Aorta (tissue), 5 donors: Measurements from ENCODE around the gene HOXC10. TPM values are rescaled to one million over a fixed set of nuclear protein-coding genes. Genes with fewer than 3 reads are reported as not detected.

ENCODE experiments used
- ATAC-seq: fragments of 200-7000 bp; cut with Tn5 transposase; one replicate; pipeline ENCODE4 v1.9.1; 2022; ENCODE audit warnings: moderate library complexity; ENCODE audit not compliant: low FRiP score
- DNase-seq, 2 donors: peaks; one replicate each; pipeline ENCODE4 v3.0.0-alpha.2; 2020
- H3K27ac ChIP-seq, 2 donors: one replicate each; pipeline ENCODE4 v1.5.1; 2013; ENCODE audit warnings: low read length in 2 of 2, mild to moderate bottlenecking in 2 of 2, moderate library complexity in 2 of 2, control low read depth in 1 of 2, inconsistent platforms in 1 of 2, low read depth in 1 of 2
- H3K27me3 ChIP-seq, 2 donors: one replicate each; pipeline ENCODE4 v1.6.1; 2013; ENCODE audit warnings: control low read depth in 1 of 2, low read length in 1 of 2, mild to moderate bottlenecking in 1 of 2, moderate library complexity in 1 of 2; ENCODE audit not compliant: insufficient read depth in 2 of 2, control insufficient read depth in 1 of 2
- H3K36me3 ChIP-seq, 2 donors: one replicate each; pipeline ENCODE4 v1.6.1; 2013; ENCODE audit warnings: control low read depth in 1 of 2, low read length in 1 of 2, mild to moderate bottlenecking in 1 of 2; ENCODE audit not compliant: insufficient read depth in 2 of 2, control insufficient read depth in 1 of 2
- H3K4me1 ChIP-seq, 2 donors: one replicate each; pipeline ENCODE4 v1.6.1; 2013; ENCODE audit warnings: low read length in 2 of 2, control low read depth in 1 of 2, mild to moderate bottlenecking in 1 of 2, moderate library complexity in 1 of 2; ENCODE audit not compliant: insufficient read depth in 2 of 2, control insufficient read depth in 1 of 2
- H3K4me3 ChIP-seq, 2 donors: one replicate each; pipeline ENCODE4 v1.5.1; 2013; ENCODE audit warnings: low read length in 2 of 2, control low read depth in 1 of 2, mild to moderate bottlenecking in 1 of 2
- H3K9me3 ChIP-seq: one replicate; pipeline ENCODE4 v1.6.1; 2013; ENCODE audit warnings: mild to moderate bottlenecking, low read length; ENCODE audit not compliant: control insufficient read depth
- WGBS, 2 donors: extraction: QIAGEN DNeasy Blood & Tissue Kit; methylation state at CpG; one replicate each; pipeline ENCODE4 v1.1.7; 2013; 5-methylcytosine and 5-hydroxymethylcytosine counted together
- intact Hi-C, 2 donors: fragments of 100-400 bp; cut with DNase I; formaldehyde crosslinking; loops; one replicate each; pipeline versions ENCODE4 v1.14.2 to v1.15.0; 2022
- polyA plus RNA-seq, 2 donors: library from polyadenylated mRNA; stranded (reverse); fragments of 200-250 nt; gene quantifications; one replicate each; pipeline ENCODE4 v1.2.3, GENCODE V29; 2013
- total RNA-seq, 2 donors: library from RNA; stranded (reverse); fragmentation: NEBNext Ultra II Directional; extraction: Animal tissue kit (Norgen Biotek cat#: 25700); gene quantifications; one replicate each; pipeline ENCODE4 v1.2.1, GENCODE V29; 2021
- donor health status: healthy with polysubstance abuse.
- donor health status: Bipolar disorder and iron deficiency.
- donor health status: DM: no; HTN: no; CAD: no.
- donor health status: DM: no; HTN: no; CAD: no.
- donor health status: DM: yes; HTN: yes; CAD: no.

HOXC10 gene
- total and polyA plus RNA-seq, 4 donors: 1.6 to 32.0 (median 3.6) TPM; not detected in 1

DNA sequence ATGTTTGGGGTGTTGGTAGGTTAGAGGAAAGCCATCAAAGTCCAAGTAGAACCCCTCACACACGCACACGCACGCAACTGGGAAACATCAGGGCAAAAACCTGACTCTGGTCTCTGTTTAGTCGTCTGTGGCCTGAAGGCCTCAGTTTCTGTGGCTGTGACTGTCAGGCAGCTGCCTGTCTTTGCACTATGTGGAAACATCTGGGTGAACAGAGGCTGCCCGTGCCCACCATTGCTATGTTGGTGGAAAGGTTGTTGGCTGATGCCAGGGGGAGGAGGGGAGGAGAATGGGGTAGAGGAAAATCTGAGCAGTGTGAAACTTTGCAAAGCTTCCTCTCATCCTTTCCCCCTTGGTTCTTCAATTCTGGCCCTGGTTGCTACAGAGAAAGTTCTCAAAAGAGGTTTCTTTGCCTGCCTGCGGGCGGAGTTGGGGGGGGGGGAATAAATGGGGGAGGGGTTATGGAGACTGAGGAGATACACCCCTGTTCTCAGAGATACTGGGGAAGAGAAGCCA is 7.5 kb downstream of the HOXC10 start:
- Histone ChIP-seq H3K27me3 (peaks cover 0 to 6% of the 10 kb centered on the region in 2 donors), H3K4me3 (no peak overlapping the region), H3K9me3 (no peaks in the 10 kb centered on the region), H3K27ac (no peak overlapping the region), H3K4me1 (no peaks in the 10 kb centered on the region), H3K36me3 (no peaks in the 10 kb centered on the region)
- WGBS, 2 donors: 73 to 75% methylated on average over 7 of the region's 7 CpGs
- DNase-seq: no peak
- no peak for ATAC-seq
- intact Hi-C loops: no loop called here

DNA sequence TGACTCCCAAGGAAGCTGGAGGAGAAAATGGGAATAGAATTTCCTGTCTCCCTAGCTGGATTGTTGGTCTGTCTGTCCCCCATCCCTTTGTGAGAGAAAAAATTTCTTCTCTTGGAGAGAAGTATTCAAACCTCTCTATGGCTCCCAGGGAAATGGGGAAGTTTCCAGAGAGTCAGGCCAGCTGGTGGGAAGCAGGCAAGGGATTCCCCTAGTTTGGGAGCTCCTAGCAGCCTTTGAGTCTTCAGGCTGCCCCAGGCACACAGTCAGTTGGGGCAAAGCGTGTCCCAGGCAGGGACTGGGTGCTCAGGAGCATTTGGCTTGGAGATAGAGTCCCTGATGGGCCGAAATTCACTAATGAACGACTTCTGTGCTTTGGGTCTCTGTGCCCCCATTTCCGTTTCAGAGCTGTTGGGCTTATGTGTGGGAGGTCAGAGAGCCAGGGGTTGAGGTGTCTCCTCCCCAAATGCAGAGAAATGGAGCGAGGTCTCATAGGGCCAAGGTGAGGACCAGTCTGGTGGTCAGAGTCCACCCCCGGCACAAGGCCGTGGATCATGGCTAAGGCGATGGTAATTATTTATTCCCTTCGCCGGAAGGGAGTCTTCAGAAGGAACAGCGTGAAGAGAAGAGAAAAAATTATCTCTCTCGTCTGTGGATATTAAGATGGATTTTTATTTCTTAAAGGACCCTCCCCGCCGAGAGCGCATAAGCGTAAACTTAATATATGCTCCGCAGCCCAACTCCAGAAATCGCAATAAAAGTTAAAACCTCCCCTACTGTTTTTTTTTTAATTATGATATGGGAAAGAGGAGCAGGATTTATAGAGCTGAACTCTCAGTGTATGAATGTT is 8.4 kb downstream of the HOXC10 start:
- ATAC-seq: no peak
- peaks cover 0 to 6% of the 10 kb centered on the region in 2 donors for H3K27me3 ChIP-seq
- DNase-seq: no peak
- no peaks in the 10 kb centered on the region for H3K36me3 ChIP-seq
- H3K27ac ChIP-seq: no peak overlapping the region
- intact Hi-C loops: no loop called here
- H3K4me3 ChIP-seq: no peak overlapping the region
- no peaks in the 10 kb centered on the region for H3K9me3 ChIP-seq
- 55 to 58% methylated on average over 18 of the region's 18 CpGs for WGBS, 2 donors
- no peaks in the 10 kb centered on the region for H3K4me1 ChIP-seq

DNA sequence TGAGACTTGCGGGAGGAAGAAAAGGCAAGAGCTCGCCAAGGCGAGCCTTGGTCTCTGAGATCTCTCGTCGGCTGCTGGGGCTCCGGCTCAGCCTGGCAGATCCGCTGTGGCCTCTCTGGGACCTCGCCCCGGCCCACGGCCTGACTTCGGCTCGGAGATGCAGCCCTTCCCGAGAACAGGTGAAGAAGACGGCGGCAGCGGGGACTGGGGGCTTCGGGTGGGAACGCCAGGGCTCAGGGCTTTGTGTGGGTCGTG is 9.0 kb downstream of the HOXC10 start:
- DNase-seq (no peak), ATAC-seq (no peak)
- H3K27ac ChIP-seq: no peak overlapping the region

DNA sequence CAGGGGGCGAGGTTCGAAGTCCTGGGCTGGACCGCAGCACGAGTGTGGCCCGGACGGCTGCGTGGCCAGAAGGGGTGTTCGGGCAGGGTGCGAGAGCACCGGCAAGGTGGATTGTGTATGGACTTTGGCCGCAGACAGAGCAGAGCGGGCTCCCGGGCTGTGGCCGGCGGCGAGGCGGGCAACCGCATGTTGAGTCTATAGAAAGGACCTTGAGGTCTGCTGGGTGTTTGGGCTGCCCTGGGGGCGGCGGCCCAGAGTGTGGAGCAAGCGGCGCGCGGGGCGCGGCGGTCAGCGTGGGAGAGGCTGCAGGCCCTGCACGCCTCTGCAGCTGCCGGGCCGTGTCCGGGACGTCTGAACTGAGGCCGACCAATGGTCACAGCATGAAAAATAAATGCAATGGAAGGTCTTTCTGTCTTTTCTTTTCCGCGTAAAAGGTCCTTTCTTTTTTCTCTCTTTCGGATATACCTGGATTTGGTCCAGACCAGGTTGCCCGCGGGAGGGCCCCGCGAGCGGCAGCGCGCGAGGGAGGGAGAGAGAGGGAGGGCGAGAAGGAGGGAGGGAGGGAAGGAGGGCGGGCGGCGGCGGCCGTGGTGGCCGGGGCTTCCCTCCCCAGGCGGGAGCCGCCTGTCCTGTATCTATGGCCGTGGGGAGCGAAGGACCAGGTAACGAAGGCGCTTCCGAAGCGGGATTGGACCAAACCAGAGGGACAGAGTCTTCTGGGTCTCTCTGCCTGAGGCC is 9.5 kb downstream of the HOXC10 start:
- peaks cover 0 to 6% of the 10 kb centered on the region in 2 donors for H3K27me3 ChIP-seq
- H3K4me1 ChIP-seq: no peaks in the 10 kb centered on the region
- intact Hi-C loops: no loop called here
- H3K9me3 ChIP-seq: no peaks in the 10 kb centered on the region
- ATAC-seq (no peak), DNase-seq (no peak)
- no peak overlapping the region for H3K27ac ChIP-seq
- no peak overlapping the region for H3K4me3 ChIP-seq
- H3K36me3 ChIP-seq: no peaks in the 10 kb centered on the region
- WGBS, 2 donors: 9% methylated on average over 51 to 60 of the region's 60 CpGs

More for the DNA sequence above, 9.0 kb downstream of the HOXC10 start:
- H3K36me3 ChIP-seq: no peaks in the 10 kb centered on the region
- no peaks in the 10 kb centered on the region for H3K9me3 ChIP-seq
- H3K4me1 ChIP-seq: no peaks in the 10 kb centered on the region
- H3K4me3 ChIP-seq: no peak overlapping the region
- 14 to 18% methylated on average over 19 of the region's 19 CpGs for WGBS, 2 donors
- H3K27me3 ChIP-seq: peaks cover 0 to 6% of the 10 kb centered on the region in 2 donors
- intact Hi-C loops: no loop called here

DNA sequence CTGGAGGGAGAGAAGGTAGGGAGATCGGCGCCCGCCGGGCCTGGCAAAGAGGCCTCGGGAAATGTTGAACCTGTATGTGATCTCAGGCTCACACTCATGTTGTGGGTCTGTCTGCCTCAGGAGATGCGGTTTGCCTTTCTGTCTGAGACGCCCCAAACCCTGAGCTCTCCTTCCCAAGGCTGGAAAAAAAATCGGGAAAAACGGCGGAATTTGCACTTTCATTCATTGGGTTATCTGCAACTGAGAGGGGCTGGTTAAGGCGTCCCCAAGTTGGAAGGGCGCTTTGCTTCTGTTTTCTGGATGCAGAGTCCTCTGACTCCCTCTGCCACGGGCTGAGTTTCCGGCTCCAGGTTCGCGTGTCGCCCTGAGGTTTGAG is 10.0 kb downstream of the HOXC10 start:
- intact Hi-C loops: no loop called here
- no peaks in the 10 kb centered on the region for H3K9me3 ChIP-seq
- 20% methylated on average over 17 of the region's 17 CpGs for WGBS, 2 donors
- H3K4me3 ChIP-seq: no peak overlapping the region
- no peaks in the 10 kb centered on the region for H3K36me3 ChIP-seq
- no peak overlapping the region for H3K27ac ChIP-seq
- ATAC-seq: peak; percentile 27
- no peak for DNase-seq
- H3K4me1 ChIP-seq: no peaks in the 10 kb centered on the region
- H3K27me3 ChIP-seq: peaks cover 0 to 6% of the 10 kb centered on the region in 2 donors

DNA sequence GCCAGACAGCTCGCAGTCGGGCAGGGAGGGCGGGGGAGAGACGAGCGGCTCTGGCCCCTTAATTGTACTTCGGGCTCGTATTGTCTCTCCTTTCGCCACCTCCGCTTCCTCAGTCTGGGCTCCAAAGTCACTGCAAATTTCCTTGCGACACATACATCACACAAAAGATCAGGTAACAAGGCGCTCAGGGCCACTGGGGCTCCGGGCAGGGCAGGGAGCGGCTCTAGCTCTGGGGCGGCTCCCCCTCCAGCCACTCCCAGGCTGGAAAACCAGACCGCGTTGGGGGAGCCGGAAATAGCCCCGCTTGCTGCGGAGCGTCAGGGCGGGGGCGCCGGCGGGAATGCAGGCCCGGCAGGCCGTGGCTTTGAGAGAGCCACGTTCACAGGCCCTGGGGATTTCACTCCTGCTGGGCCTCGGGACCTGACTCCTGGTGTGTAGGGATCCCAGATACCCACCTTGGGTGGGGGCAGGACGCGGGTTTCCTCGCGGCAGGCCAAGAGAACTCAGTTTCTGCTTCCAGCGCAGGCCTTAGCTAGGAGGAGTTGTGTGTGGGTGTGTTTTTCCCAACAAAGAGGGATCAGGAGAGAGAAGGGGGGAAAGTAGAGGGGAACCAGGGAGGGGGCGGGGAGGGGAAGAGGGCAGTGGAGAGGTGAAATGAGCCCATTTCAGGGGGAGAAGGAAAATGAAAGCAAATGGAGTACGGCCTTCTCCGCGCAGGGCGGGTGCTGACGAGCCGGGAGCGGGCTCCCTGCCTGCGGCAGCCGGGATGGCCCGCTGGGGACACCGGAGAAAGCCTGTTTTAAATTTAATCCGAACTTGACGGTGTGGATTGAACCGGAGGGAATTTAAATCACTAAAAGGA is 10.7 kb downstream of the HOXC10 start:
- peak overlapping the region in 1 of 2 donors; percentile 13 for H3K4me3 ChIP-seq
- H3K27me3 ChIP-seq: peaks cover 0 to 4% of the 10 kb centered on the region in 2 donors
- no peaks in the 10 kb centered on the region for H3K9me3 ChIP-seq
- H3K36me3 ChIP-seq: no peaks in the 10 kb centered on the region
- H3K4me1 ChIP-seq: no peaks in the 10 kb centered on the region
- intact Hi-C loops: no loop called here
- ATAC-seq: peak; percentile 65
- no peak overlapping the region for H3K27ac ChIP-seq
- 38 to 43% methylated on average over 48 of the region's 48 CpGs for WGBS, 2 donors
- DNase-seq: peak in 1 of 2 donors; percentile 90

DNA sequence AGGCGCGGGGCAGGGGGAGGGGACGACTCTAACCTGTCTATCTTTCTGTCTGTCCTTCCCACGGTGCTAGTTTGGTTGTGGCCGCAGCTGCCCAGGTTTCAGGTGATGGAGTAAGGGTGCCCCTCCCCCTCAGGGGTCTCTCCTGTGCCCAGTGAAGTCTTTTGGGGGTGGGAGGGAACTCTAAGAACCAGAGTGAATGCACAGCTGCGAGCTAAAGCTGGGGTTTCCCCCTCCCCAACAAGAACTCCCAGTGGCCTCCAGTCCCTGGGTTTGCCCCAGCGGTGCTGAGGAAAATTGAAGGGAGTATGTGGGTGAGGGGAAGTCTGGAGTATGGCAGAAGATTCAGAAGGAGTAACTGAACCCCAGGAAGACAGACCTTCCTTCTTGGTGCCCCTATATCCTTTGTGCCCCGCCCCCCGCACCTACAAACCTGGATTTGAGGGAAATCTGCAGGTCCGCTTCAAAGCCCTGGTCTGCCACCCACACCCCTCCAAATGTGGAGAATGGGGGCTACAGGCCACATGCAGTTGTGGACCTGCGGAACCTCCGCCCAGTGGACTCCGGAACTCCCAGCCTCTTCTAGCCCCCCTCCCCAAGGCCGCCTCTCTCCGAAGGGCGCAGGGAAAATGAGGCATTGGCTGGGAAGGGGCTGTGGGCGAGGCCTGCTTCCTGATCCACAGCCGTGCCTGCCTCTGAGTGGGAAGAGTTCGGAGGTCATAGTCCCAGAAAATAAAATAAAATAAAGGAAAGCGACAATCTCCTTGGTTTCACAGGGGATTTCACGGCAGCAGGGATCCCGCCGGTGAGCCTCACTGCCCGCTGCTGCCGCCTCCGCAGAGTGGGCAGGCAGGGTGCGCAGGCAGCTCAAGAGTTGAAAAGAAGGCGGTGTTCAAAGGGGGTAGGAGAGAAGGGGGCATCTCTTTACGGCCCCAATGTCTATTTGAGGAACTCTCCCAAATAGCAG is 11.6 kb downstream of the HOXC10 start:
- Histone ChIP-seq H3K27me3 (peaks cover 0 to 2% of the 10 kb centered on the region in 2 donors), H3K9me3 (no peaks in the 10 kb centered on the region), H3K4me1 (no peaks in the 10 kb centered on the region), H3K27ac (no peak overlapping the region), H3K4me3 (no peak overlapping the region), H3K36me3 (no peaks in the 10 kb centered on the region)
- no peak for ATAC-seq
- no peak for DNase-seq
- intact Hi-C loops: no loop called here
- 84 to 91% methylated on average over 29 of the region's 29 CpGs for WGBS, 2 donors
